Esophagus squamous epithelium (tissue), 5 donors: ENCODE results near the gene ZNF608. TPM values are rescaled to one million over a fixed set of nuclear protein-coding genes. Genes with fewer than 3 reads are reported as not detected.

Source experiments
- DNase-seq: peaks from one replicate; lab custom pipeline; 2025; lab: John Stamatoyannopoulos, UW
- H3K27ac ChIP-seq, 4 donors: fragments of 200-600 bp; sonication (generic); one replicate each; pipeline ENCODE4 v1.5.1; 2016 to 2019; ENCODE audit warnings: mild to moderate bottlenecking in 1 of 4
- H3K27me3 ChIP-seq, 4 donors: fragments of 200-600 bp; sonication (generic); 1 replicate in 3 of 4; 2 replicates in 1 of 4; pipeline versions ENCODE4 v1.5.1 to v1.6.0; 2017 to 2021; ENCODE audit warnings: antibody characterized with exemption in 1 of 4
- H3K36me3 ChIP-seq, 3 donors: fragments of 200-600 bp; sonication (generic); one replicate each; pipeline ENCODE4 v1.5.1; 2016 to 2019
- H3K4me1 ChIP-seq, 3 donors: fragments of 200-600 bp; sonication (generic); one replicate each; pipeline ENCODE4 v1.5.1; 2017 to 2019
- H3K4me3 ChIP-seq, 4 donors: fragments of 200-600 bp; sonication (generic); 1 replicate in 3 of 4; 2 replicates in 1 of 4; pipeline ENCODE4 v1.5.1; 2016 to 2019; ENCODE audit warnings: mild to moderate bottlenecking in 2 of 4, moderate library complexity in 1 of 4
- H3K9me3 ChIP-seq, 3 donors: fragments of 200-600 bp; sonication (generic); one replicate each; pipeline ENCODE4 v1.5.1; 2016 to 2019
- POLR2A ChIP-seq, 4 donors: fragments of 450-650 bp; IDR thresholded peaks; one replicate each; pipeline ENCODE4 v1.6.1; 2017; ENCODE audit warnings: antibody characterized with exemption in 4 of 4, mild to moderate bottlenecking in 4 of 4, moderate library complexity in 3 of 4
- WGBS, 2 donors: methylation state at CpG; one replicate each; pipeline ENCODE4 v1.1.5; 2018; 5-methylcytosine and 5-hydroxymethylcytosine counted together
- intact Hi-C: fragments of 100-400 bp; cut with DNase I; formaldehyde crosslinking; loops from one replicate; pipeline ENCODE4 v1.15.0; 2022
- total RNA-seq, 4 donors: library from RNA; depleted of rRNA; stranded (reverse); fragments of >200 nt; gene quantifications; one replicate each; pipeline ENCODE4 v1.1.0, GENCODE V29; 2016
- TF ChIP-seq, protein P1 (sequence below), 6 experiments: fragments of 450-650 bp in 4 of 6; fragments of 200-600 bp in 2 of 6; sonication (generic) in 2 of 6; IDR thresholded peaks; one replicate each; pipeline ENCODE4 v1.5.1; 2016 to 2019; ENCODE audit warnings: antibody characterized with exemption in 6 of 6, mild to moderate bottlenecking in 4 of 6, moderate library complexity in 4 of 6
- donor health status: DM: yes; HTN: yes; CAD: no.

ZNF608 gene
- total RNA-seq, 4 donors from 2014 or later = 5.8 to 25.7 (median 10.4) TPM

DNA sequence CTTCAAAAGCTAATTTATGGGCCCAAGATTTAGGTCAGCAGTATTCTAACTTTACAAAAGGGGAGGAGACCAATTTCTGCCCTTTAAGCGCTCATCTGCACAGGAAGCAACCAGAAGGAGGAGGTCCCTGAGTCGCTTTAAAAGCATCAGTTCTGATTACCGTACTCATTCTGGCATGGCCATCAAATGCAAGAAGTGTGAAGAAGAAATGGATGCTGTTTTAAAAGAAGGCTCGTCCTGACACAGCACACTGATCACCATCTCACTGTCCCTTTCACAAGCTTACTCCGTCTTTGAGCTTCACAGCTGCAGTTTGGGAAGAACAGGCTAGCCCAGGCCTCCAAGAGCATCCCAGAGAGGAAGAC, 17.5 kb downstream of the ZNF608 start:
- intact Hi-C loops = no loop called here
- no peak overlapping the region for H3K4me3 ChIP-seq
- 76 to 91% methylated on average over 5 of the region's 5 CpGs for WGBS, 2 donors
- H3K27me3 ChIP-seq = no peaks in the 10 kb centered on the region
- H3K4me1 ChIP-seq = peaks cover 0 to 43% (median 7%) of the 10 kb centered on the region in 3 donors
- H3K36me3 ChIP-seq = no peaks in the 10 kb centered on the region
- DNase-seq = no peak
- no peaks in the 10 kb centered on the region for H3K9me3 ChIP-seq
- H3K27ac ChIP-seq = no peak overlapping the region
- TF ChIP-seq, protein P1, sequence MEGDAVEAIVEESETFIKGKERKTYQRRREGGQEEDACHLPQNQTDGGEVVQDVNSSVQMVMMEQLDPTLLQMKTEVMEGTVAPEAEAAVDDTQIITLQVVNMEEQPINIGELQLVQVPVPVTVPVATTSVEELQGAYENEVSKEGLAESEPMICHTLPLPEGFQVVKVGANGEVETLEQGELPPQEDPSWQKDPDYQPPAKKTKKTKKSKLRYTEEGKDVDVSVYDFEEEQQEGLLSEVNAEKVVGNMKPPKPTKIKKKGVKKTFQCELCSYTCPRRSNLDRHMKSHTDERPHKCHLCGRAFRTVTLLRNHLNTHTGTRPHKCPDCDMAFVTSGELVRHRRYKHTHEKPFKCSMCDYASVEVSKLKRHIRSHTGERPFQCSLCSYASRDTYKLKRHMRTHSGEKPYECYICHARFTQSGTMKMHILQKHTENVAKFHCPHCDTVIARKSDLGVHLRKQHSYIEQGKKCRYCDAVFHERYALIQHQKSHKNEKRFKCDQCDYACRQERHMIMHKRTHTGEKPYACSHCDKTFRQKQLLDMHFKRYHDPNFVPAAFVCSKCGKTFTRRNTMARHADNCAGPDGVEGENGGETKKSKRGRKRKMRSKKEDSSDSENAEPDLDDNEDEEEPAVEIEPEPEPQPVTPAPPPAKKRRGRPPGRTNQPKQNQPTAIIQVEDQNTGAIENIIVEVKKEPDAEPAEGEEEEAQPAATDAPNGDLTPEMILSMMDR (IDR thresholded peaks at IDR 0.05) = no peak
- no peak for TF ChIP-seq POLR2A (IDR thresholded peaks at IDR 0.05)

DNA sequence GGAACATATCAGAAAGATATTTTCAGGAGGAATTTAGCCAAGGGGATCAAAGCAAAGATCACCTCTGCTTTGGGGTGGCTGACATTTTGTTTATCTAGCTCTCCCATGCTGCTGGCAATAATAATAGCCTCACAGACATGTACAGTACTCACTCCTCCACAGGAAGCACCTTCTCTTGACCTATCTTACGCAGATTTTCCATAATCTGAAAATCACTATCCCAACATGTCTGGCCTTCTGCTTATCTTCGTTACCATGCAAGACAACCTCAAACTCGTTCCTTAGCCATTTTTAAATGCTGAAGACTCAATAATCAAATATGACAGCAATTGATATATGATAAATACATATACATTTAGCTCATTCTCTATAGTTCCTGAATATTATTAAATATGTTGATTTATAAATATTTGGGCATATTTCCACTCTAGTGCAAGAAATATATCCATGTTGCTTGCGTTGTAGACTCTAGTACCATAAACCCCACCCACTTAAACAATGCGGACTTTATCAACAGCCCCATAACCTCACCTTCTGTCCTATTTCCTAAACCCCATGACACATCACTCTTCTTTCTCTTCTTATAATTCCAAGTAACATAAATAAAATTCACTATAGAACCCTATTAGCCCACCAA, 18.0 kb downstream of the ZNF608 start:
- H3K27ac ChIP-seq = no peak overlapping the region
- peaks cover 0 to 38% (median 7%) of the 10 kb centered on the region in 3 donors for H3K4me1 ChIP-seq
- DNase-seq = no peak
- intact Hi-C loops = no loop called here
- no peak overlapping the region for H3K4me3 ChIP-seq
- WGBS, 2 donors = 83 to 90% methylated on average over 5 of the region's 5 CpGs
- no peaks in the 10 kb centered on the region for H3K9me3 ChIP-seq
- no peaks in the 10 kb centered on the region for H3K36me3 ChIP-seq
- TF ChIP-seq, protein P1 (IDR thresholded peaks at IDR 0.05) = no peak
- no peak for TF ChIP-seq POLR2A (IDR thresholded peaks at IDR 0.05)
- no peaks in the 10 kb centered on the region for H3K27me3 ChIP-seq

DNA sequence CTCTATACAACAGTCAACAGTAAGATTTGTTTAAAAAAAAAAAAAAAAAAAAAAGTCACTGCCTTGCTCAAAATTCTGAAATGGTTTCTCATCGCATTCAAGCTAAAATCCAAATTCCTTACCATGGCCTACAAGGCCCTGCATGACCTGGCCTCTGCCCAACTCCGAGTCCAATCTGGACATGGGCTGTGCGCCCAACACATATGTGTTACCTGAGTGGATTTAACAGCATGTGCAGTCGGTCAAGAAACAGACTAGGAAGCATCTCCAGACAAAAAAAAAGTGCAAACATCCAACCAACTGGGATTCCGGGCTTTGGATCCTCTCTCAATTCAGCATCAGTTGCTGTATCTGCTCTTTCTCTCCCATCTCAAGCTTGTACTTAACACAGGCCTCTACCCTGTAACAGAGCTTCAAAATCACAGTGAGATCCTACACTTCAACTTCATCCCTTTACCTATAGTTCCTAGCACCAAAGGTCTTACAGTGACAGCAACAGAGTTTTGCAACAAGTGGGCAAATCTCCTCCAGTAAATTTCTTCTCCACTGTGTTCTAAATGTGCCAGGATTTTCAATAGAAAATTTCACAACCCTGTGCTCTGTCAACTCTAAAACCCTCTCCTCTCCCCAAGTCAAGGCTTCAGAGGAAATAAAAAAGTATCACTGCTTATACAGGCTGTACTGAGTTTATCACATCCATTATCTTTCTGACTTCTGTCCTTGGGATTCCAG, 19.6 kb downstream of the ZNF608 start:
- WGBS, 2 donors = 86 to 93% methylated on average over 5 of the region's 5 CpGs
- TF ChIP-seq, protein P1 (IDR thresholded peaks at IDR 0.05) = no peak
- no peak for TF ChIP-seq POLR2A (IDR thresholded peaks at IDR 0.05)
- H3K4me3 ChIP-seq = no peak overlapping the region
- no peak for DNase-seq
- H3K36me3 ChIP-seq = no peaks in the 10 kb centered on the region
- no peaks in the 10 kb centered on the region for H3K27me3 ChIP-seq
- intact Hi-C loops = no loop called here
- peaks cover 0 to 24% (median 3%) of the 10 kb centered on the region in 3 donors for H3K4me1 ChIP-seq
- H3K9me3 ChIP-seq = no peaks in the 10 kb centered on the region
- H3K27ac ChIP-seq = no peak overlapping the region

DNA sequence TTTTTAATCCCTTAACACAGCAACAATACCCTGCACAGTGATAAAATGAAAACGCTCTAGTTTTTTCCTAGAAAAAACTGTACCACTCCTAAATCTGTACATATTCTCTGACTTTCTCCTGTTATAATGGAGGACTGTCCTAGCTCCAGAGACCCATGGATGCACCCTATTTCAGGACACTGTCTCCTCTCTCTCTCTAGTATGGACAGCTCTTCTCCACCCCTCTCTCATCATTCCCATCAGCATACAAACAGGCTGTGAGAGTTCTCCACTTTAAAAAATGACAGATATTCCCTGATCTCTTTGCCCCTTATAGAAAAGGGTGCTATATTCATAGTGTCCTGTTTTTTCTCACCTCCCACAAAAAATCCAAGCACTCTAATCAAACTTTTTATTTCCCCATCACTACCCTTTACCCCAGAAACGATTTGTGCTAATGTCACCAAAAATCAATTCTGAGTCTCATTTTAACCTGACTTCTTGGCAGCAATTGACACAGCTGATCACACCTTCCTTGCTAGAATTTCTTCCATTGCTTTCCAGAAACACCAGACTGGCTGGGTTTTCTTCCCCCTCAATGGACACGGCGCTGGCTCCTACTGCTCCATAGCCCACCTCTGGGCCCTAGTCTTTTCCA, 20.7 kb downstream of the ZNF608 start:
- intact Hi-C loops = no loop called here
- 73 to 81% methylated on average over 4 of the region's 4 CpGs for WGBS, 2 donors
- Histone ChIP-seq H3K4me3 (no peak overlapping the region), H3K27me3 (no peaks in the 10 kb centered on the region), H3K9me3 (no peaks in the 10 kb centered on the region), H3K4me1 (peaks cover 0 to 14% (median 0%) of the 10 kb centered on the region in 3 donors), H3K27ac (no peak overlapping the region), H3K36me3 (no peaks in the 10 kb centered on the region)
- TF ChIP-seq, protein P1 (IDR thresholded peaks at IDR 0.05) = no peak
- no peak for TF ChIP-seq POLR2A (IDR thresholded peaks at IDR 0.05)
- no peak for DNase-seq

DNA sequence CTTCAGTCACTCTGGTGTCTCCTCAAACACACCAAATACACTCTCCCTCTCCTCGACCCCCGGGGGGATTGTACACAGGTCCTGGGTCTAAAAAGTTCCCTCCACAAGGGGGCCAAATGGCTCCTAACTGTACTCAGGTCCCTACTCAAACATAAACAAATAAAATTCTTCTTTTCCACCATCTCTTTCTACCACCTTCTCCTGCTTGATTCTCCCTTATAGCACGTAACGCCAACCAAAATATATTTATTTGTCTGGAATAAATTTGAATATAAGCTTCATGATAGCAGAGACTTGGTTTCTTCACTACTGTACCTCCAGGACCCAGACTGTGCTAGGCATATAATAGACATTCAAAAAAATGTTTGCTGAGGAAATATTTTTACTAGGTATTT, 21.4 kb downstream of the ZNF608 start:
- Histone ChIP-seq H3K9me3 (no peaks in the 10 kb centered on the region), H3K4me3 (no peak overlapping the region), H3K4me1 (peaks cover 0 to 7% (median 0%) of the 10 kb centered on the region in 3 donors), H3K27me3 (no peaks in the 10 kb centered on the region), H3K27ac (no peak overlapping the region), H3K36me3 (no peaks in the 10 kb centered on the region)
- TF ChIP-seq POLR2A (IDR thresholded peaks at IDR 0.05) = no peak
- TF ChIP-seq, protein P1 (IDR thresholded peaks at IDR 0.05) = no peak
- WGBS, 2 donors = 61 to 67% methylated on average over 4 of the region's 4 CpGs
- DNase-seq = no peak
- intact Hi-C loops = no loop called here
